Chondrocyte (in vitro differentiated cells): ENCODE measurements around the gene COG5. TPM values are rescaled to one million over a fixed set of nuclear protein-coding genes. Genes with fewer than 3 reads are reported as not detected.
"Not testable (repeated sequence)": the region's sequence is repeated elsewhere in the genome, so short reads cannot be mapped to it uniquely, and the experiment has no call there.

ENCODE experiments used
- DNase-seq: peaks from one replicate; pipeline ENCODE4 v3.0.0; 2021; ENCODE audit warnings: mixed read lengths, low spot score
- H3K27ac Mint-ChIP-seq: one replicate; pipeline ENCODE4 v1.8.0; 2021; ENCODE audit warnings: mild to moderate bottlenecking, moderate library complexity, mixed read lengths; ENCODE audit not compliant: unreplicated experiment
- H3K27me3 Mint-ChIP-seq: 2 replicates; pipeline ENCODE4 v1.8.0; 2021; ENCODE audit warnings: low read depth, mixed read lengths
- H3K36me3 Mint-ChIP-seq: 2 replicates; pipeline ENCODE4 v1.8.0; 2021; ENCODE audit warnings: low read depth, mixed read lengths
- H3K4me1 Mint-ChIP-seq: 2 replicates; pipeline ENCODE4 v1.8.0; 2021; ENCODE audit warnings: low read depth, mild to moderate bottlenecking, mixed read lengths
- H3K4me3 Mint-ChIP-seq: one replicate; pipeline ENCODE4 v1.8.0; 2021; ENCODE audit warnings: mild to moderate bottlenecking, moderate library complexity, mixed read lengths; ENCODE audit not compliant: unreplicated experiment
- H3K9me3 Mint-ChIP-seq: 2 replicates; pipeline ENCODE4 v1.8.0; 2021; ENCODE audit warnings: low read depth, mixed read lengths
- total RNA-seq: library from RNA; stranded (reverse); gene quantifications from 3 replicates; pipeline ENCODE4 v1.2.1, GENCODE V29; 2021
- TF ChIP-seq, protein P1 (sequence below): fragments of 200-600 bp; sonication (generic); IDR thresholded peaks from 2 replicates; pipeline ENCODE4 v1.5.0; 2021; ENCODE audit warnings: antibody characterized with exemption, mild to moderate bottlenecking, moderate library complexity

The COG5 gene
- total RNA-seq, 1 donor from 2014 or later = 52.8 TPM

GRCh38 chr7:107224374-107225223 lies 339.1 kb downstream of the COG5 start:
- H3K27ac Mint-ChIP-seq = no peak overlapping the region
- H3K9me3 Mint-ChIP-seq = no peaks in the 10 kb centered on the region
- H3K4me1 Mint-ChIP-seq = no peaks in the 10 kb centered on the region
- no peak for DNase-seq
- H3K27me3 Mint-ChIP-seq = no peaks in the 10 kb centered on the region
- no peak overlapping the region for H3K4me3 Mint-ChIP-seq
- peaks cover 6% of the 10 kb centered on the region for H3K36me3 Mint-ChIP-seq
- TF ChIP-seq, protein P1, sequence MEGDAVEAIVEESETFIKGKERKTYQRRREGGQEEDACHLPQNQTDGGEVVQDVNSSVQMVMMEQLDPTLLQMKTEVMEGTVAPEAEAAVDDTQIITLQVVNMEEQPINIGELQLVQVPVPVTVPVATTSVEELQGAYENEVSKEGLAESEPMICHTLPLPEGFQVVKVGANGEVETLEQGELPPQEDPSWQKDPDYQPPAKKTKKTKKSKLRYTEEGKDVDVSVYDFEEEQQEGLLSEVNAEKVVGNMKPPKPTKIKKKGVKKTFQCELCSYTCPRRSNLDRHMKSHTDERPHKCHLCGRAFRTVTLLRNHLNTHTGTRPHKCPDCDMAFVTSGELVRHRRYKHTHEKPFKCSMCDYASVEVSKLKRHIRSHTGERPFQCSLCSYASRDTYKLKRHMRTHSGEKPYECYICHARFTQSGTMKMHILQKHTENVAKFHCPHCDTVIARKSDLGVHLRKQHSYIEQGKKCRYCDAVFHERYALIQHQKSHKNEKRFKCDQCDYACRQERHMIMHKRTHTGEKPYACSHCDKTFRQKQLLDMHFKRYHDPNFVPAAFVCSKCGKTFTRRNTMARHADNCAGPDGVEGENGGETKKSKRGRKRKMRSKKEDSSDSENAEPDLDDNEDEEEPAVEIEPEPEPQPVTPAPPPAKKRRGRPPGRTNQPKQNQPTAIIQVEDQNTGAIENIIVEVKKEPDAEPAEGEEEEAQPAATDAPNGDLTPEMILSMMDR = no peak

DNA sequence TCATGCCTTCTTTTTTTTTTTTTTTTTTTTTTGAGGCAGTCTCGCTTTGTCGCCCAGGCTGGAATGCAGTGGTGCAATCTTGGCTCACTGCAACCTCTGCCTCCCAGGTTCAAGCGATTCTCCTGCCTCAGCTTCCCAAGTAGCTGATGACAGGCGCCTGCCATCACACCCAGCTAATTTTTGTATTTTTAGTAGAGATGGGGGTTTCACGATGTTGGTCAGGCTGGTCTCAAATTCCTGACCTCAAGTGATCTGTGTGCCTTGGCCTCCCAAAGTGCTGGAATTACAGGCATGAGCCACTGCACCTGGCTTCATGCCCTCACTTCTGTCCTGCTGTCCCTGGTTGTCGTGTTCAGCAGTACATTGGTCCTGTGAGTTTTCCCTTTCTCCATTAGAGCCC lies 342.9 kb downstream of the COG5 start:
- H3K4me3 Mint-ChIP-seq, H3K36me3 Mint-ChIP-seq, H3K4me1 Mint-ChIP-seq, DNase-seq, H3K27me3 Mint-ChIP-seq, H3K27ac Mint-ChIP-seq, H3K9me3 Mint-ChIP-seq: not testable (repeated sequence)

- TF ChIP-seq, protein P1 = no peak
- peaks cover 2% of the 10 kb centered on the region for H3K9me3 Mint-ChIP-seq
- H3K4me1 Mint-ChIP-seq = no peaks in the 10 kb centered on the region
- no peak overlapping the region for H3K4me3 Mint-ChIP-seq
- no peaks in the 10 kb centered on the region for H3K36me3 Mint-ChIP-seq
- DNase-seq = no peak
- H3K27ac Mint-ChIP-seq = no peak overlapping the region
- no peaks in the 10 kb centered on the region for H3K27me3 Mint-ChIP-seq
Observed at GRCh38 chr7:107220356-107220755, 343.4 kb downstream of the COG5 start.

DNA sequence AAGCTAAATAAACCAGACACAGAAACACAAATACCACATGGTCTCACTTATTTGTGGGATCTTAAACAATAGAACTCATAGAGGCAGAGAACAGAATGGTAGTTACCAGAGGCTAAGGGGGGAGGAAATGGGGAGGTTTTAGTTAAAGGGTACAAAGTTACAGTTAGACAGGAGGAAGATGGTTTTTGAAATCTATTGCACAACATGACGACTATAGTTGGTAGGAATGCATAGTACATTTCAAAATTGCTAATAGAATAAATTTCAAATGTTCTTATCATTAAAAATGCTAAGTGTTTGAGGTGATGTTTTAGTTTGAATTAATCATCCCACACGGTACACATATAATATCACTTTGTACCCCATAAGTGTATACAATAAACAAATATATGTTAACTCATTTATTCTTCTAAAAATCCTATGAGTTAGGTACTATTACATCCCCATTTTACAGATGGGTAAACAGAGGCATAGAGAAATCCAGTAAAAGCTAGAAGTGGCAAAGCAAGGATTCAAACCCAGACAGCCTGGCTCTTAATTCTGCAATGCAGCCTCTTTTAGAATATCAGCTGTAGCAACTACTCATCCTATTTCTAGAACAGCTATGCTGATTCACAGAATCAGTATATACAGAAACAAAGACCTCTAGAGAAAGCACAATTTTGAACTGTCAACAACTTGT lies 344.0 kb downstream of the COG5 start:
- no peak overlapping the region for H3K27ac Mint-ChIP-seq
- H3K27me3 Mint-ChIP-seq = no peaks in the 10 kb centered on the region
- peaks cover 5% of the 10 kb centered on the region for H3K9me3 Mint-ChIP-seq
- TF ChIP-seq, protein P1 = no peak
- H3K4me3 Mint-ChIP-seq = no peak overlapping the region
- no peaks in the 10 kb centered on the region for H3K4me1 Mint-ChIP-seq
- peaks cover 2% of the 10 kb centered on the region for H3K36me3 Mint-ChIP-seq
- no peak for DNase-seq

DNA sequence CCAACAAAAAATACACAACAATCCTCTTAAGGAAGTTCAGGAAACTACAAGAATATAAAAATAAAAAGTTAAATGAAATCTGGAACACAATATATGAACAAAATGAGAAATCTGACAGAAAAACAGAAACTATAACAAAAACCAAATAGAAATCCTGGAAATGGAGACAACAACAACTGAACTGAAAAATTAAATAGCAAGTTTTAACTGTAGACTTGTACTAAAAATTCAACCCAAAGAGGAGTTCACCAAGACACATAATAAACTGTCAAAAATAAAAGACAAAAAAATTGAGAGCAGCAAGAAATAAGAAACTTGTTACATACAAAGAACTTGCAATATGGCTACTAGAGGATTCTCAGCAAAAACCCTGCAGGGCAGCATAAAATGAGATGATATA lies 349.8 kb downstream of the COG5 start:
- Mint-ChIP-seq H3K36me3 (peaks cover 12% of the 10 kb centered on the region), H3K4me3 (no peak overlapping the region), H3K4me1 (peaks cover 2% of the 10 kb centered on the region), H3K27ac (no peak overlapping the region), H3K27me3 (no peaks in the 10 kb centered on the region), H3K9me3 (peaks cover 9% of the 10 kb centered on the region)
- DNase-seq = no peak
- TF ChIP-seq, protein P1 = no peak
